Measurements from ENCODE around the gene CREB3L2. TPM values are rescaled to one million over a fixed set of nuclear protein-coding genes. Genes with fewer than 3 reads are reported as not detected.

CREB3L2 gene
- polyA plus RNA-seq, 3 donors = 6.9 to 12.9 (median 11.9) TPM

- H4K20me1 ChIP-seq (ENCODE audit: insufficient read depth, low read length) = peaks cover 10% of the 10 kb centered on the region
- H3K9me3 Mint-ChIP-seq = peaks cover 2 to 7% (median 5%) of the 10 kb centered on the region in 7 donors
- intact Hi-C loops (cut with micrococcal nuclease) = no loop called here
- H3K4me1 Mint-ChIP-seq = peaks cover 14% of the 10 kb centered on the region
- peaks cover 82% of the 10 kb centered on the region for H3K79me2 ChIP-seq (ENCODE audit: insufficient read depth, low read length)
- no peak overlapping the region for H3K4me3 ChIP-seq (replicated peaks in 1 of 3; ENCODE audit: low read depth in 2 of 3, low read length in 3 of 3)
- H3K9ac ChIP-seq (ENCODE audit: insufficient read depth, low read length, poor library complexity, severe bottlenecking) = no peak overlapping the region
- peaks cover 32 to 73% of the 10 kb centered on the region in 2 donors for H3K36me3 ChIP-seq (replicated peaks in 1 of 2; ENCODE audit: control insufficient read depth in 1 of 2, insufficient read depth in 2 of 2, low read length in 2 of 2)
- no peaks in the 10 kb centered on the region for H3K4me1 ChIP-seq (ENCODE audit: control insufficient read depth in 1 of 2, insufficient read depth in 2 of 2, low read length in 2 of 2)
- peaks cover 66 to 70% of the 10 kb centered on the region in 2 donors for H3K36me3 Mint-ChIP-seq
- WGBS (ENCODE audit: insufficient coverage) = 84% methylated on average over 5 of the region's 5 CpGs
- no peak overlapping the region for H3K4me3 Mint-ChIP-seq
- peak overlapping the region in 2 of 7 donors; percentile 28 to 71 for H3K27ac Mint-ChIP-seq
- no peak overlapping the region for H3K4me2 ChIP-seq (replicated peaks; ENCODE audit: extremely low read depth, low read length, poor library complexity, severe bottlenecking)
- H3K27me3 Mint-ChIP-seq (ENCODE audit: low read depth in 3 of 3) = peaks cover 0 to 1% (median 0%) of the 10 kb centered on the region in 3 donors
- no peaks in the 10 kb centered on the region for H3K27me3 ChIP-seq (ENCODE audit: control insufficient read depth in 2 of 2, insufficient read depth in 2 of 2, low read length in 2 of 2)
- H2AFZ ChIP-seq (ENCODE audit: insufficient read depth, low read depth, low read length, poor library complexity, severe bottlenecking) = no peak overlapping the region
- DNase-seq = peak in 1 of 3 donors; percentile 30
- H3K27ac ChIP-seq (ENCODE audit: low read depth in 1 of 2, low read length in 2 of 2) = peak overlapping the region in 1 of 2 donors; percentile 53
- H3K9me3 ChIP-seq (replicated peaks in 1 of 2; ENCODE audit: control insufficient read depth in 1 of 2, insufficient read depth in 1 of 2, low read length in 2 of 2) = peaks cover 0 to 2% of the 10 kb centered on the region in 2 donors
- TF ChIP-seq, protein P1, sequence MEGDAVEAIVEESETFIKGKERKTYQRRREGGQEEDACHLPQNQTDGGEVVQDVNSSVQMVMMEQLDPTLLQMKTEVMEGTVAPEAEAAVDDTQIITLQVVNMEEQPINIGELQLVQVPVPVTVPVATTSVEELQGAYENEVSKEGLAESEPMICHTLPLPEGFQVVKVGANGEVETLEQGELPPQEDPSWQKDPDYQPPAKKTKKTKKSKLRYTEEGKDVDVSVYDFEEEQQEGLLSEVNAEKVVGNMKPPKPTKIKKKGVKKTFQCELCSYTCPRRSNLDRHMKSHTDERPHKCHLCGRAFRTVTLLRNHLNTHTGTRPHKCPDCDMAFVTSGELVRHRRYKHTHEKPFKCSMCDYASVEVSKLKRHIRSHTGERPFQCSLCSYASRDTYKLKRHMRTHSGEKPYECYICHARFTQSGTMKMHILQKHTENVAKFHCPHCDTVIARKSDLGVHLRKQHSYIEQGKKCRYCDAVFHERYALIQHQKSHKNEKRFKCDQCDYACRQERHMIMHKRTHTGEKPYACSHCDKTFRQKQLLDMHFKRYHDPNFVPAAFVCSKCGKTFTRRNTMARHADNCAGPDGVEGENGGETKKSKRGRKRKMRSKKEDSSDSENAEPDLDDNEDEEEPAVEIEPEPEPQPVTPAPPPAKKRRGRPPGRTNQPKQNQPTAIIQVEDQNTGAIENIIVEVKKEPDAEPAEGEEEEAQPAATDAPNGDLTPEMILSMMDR (IDR thresholded peaks at IDR 0.05) = no peak
Observed at GRCh38 chr7:137923380-137923779, 78.5 kb downstream of the CREB3L2 start.

DNA sequence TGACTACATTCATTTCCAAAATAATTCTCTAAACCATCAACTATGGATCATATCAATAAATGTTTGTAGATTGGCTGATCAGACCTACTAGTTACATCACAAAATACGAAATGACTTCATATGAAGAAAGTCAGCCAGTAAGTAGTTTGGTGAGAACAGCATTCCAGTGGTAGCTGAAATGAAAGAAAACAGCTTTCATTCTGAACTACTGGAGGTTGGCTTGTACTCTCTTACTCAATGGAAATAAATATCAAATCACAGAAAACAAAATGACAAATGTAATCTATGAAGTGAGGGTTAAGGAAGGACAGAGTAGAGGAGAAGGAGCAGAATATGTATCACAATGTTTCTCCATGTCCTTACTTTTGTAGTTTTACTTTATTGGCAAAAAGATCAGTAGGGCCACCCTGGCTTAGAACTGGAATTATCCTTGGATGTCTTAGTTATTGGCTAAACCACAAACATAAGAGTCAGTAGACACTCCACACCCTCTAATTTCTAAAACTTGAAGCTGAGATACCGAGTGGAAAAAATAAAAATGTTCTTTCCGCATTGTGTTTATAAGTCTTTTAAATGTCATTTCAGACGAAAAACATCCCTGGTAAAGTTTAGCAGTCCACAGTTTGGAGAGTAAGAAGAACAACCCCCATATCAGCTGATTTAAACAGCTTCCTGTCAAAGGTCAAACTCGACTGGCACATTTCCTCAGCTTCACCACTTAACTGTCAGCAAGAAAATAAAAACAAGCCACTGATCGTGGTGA lies 81.1 kb downstream of the CREB3L2 start:
- Mint-ChIP-seq H3K27me3 (ENCODE audit: low read depth in 3 of 3) (no peaks in the 10 kb centered on the region), H3K4me3 (no peak overlapping the region), H3K36me3 (peaks cover 60 to 67% of the 10 kb centered on the region in 2 donors), H3K27ac (peak overlapping the region in 5 of 7 donors; percentile 5 to 72 (median 26)), H3K4me1 (peaks cover 14% of the 10 kb centered on the region), H3K9me3 (no peaks in the 10 kb centered on the region)
- no peaks in the 10 kb centered on the region for H3K27me3 ChIP-seq (ENCODE audit: control insufficient read depth in 2 of 2, insufficient read depth in 2 of 2, low read length in 2 of 2)
- DNase-seq = no peak
- no peak overlapping the region for H3K4me2 ChIP-seq (replicated peaks; ENCODE audit: extremely low read depth, low read length, poor library complexity, severe bottlenecking)
- H3K9ac ChIP-seq (ENCODE audit: insufficient read depth, low read length, poor library complexity, severe bottlenecking) = no peak overlapping the region
- no peak overlapping the region for H3K4me3 ChIP-seq (replicated peaks in 1 of 3; ENCODE audit: low read depth in 2 of 3, low read length in 3 of 3)
- H4K20me1 ChIP-seq (ENCODE audit: insufficient read depth, low read length) = peaks cover 14% of the 10 kb centered on the region
- intact Hi-C loops (cut with micrococcal nuclease) = no loop called here
- peaks cover 74% of the 10 kb centered on the region for H3K79me2 ChIP-seq (ENCODE audit: insufficient read depth, low read length)
- H3K9me3 ChIP-seq (replicated peaks in 1 of 2; ENCODE audit: control insufficient read depth in 1 of 2, insufficient read depth in 1 of 2, low read length in 2 of 2) = no peaks in the 10 kb centered on the region
- no peak overlapping the region for H2AFZ ChIP-seq (ENCODE audit: insufficient read depth, low read depth, low read length, poor library complexity, severe bottlenecking)
- H3K27ac ChIP-seq (ENCODE audit: low read depth in 1 of 2, low read length in 2 of 2) = peak overlapping the region in 1 of 2 donors; percentile 6
- WGBS (ENCODE audit: insufficient coverage) = 20% methylated on average over 1 of the region's 6 CpGs
- H3K4me1 ChIP-seq (ENCODE audit: control insufficient read depth in 1 of 2, insufficient read depth in 2 of 2, low read length in 2 of 2) = no peaks in the 10 kb centered on the region
- H3K36me3 ChIP-seq (replicated peaks in 1 of 2; ENCODE audit: control insufficient read depth in 1 of 2, insufficient read depth in 2 of 2, low read length in 2 of 2) = peaks cover 29 to 73% of the 10 kb centered on the region in 2 donors
- TF ChIP-seq, protein P1 (IDR thresholded peaks at IDR 0.05) = no peak

Measured in CD14-positive monocyte (primary cell).